AG04450 (cell line): ENCODE measurements around the gene SLC22A23. TPM values are rescaled to one million over a fixed set of nuclear protein-coding genes. Genes with fewer than 3 reads are reported as not detected.

ENCODE experiments used
- CTCF ChIA-PET: fragments of 300-600, 350-600 bp; formaldehyde crosslinking; extraction: SDS; loops from one replicate; lab custom pipeline; 2022; ENCODE audit warnings: antibody characterized with exemption, inconsistent platforms; lab: Charles Lee
- POLR2A ChIA-PET: fragments of 350-600 bp; formaldehyde crosslinking; extraction: SDS; loops from one replicate; lab custom pipeline; 2021; ENCODE audit warnings: antibody characterized with exemption, inconsistent platforms; lab: Yijun Ruan, JAX
- DNase-seq: peaks from one replicate; pipeline ENCODE4 v3.0.0-alpha.2; 2011; ENCODE audit warnings: low read depth, low spot score
- H3K27ac ChIP-seq: one replicate; pipeline ENCODE4 v1.5.1; 2012; ENCODE audit warnings: low read depth, low read length, control low read depth
- H3K27me3 ChIP-seq: one replicate; pipeline ENCODE4 v1.6.0; 2012; ENCODE audit warnings: low read length; ENCODE audit not compliant: control insufficient read depth, insufficient read depth
- H3K4me3 ChIP-seq: 2 replicates; pipeline ENCODE4 v1.5.1; 2011; ENCODE audit warnings: mild to moderate bottlenecking, low read depth, low read length, control low read depth
- H3K9me3 ChIP-seq: 2 replicates; pipeline ENCODE4 v1.5.1; 2012; ENCODE audit warnings: low read length; ENCODE audit not compliant: control insufficient read depth, insufficient read depth
- polyA plus RNA-seq: library from polyadenylated mRNA; depleted of rRNA; stranded (reverse); fragments of >200 nt; gene quantifications from 2 replicates; pipeline ENCODE4 v1.2.3, GENCODE V29; 2011
- TF ChIP-seq, protein P1 (sequence below): IDR thresholded peaks from 2 replicates; pipeline ENCODE4 v1.5.1; 2011; ENCODE audit warnings: low read depth, low read length, control low read depth, inconsistent platforms

Gene SLC22A23
- polyA plus RNA-seq, 1 experiment, result not detected

DNA sequence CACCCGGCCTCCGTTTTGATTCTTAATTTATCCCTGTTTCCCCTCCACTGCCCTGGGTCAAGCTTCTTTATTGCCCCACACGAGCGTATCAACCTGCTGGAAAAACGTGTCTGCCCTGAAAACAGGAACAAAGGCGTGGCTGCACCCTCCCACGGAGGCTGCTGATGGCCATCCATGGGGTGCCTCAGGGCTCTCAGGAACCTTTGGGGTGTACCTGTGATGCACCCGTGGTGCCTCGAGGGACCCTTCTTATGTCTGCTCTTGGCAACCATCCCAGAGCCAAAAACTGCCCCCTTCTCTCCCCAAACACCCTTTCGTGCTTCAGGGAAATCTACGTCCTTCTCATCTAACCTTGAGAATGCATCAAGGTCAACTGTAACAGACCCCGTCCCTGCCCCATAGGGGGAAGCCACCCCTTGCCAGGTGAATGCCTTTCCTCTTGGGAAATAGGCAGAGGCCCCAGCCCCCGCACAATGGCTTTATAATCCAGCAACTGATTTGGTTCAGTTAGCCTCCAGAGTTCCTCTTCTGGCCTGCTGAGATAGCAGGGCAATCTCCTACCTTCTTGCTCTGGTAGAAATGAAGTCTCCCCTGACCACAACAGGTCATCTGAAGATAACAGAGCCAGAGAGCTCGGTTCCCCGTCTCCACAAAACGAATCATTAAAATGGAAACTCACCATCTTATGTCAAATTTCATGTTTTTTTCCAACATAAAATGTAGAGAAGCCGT lies 168.7 kb downstream of the SLC22A23 start:
- TF ChIP-seq, protein P1, sequence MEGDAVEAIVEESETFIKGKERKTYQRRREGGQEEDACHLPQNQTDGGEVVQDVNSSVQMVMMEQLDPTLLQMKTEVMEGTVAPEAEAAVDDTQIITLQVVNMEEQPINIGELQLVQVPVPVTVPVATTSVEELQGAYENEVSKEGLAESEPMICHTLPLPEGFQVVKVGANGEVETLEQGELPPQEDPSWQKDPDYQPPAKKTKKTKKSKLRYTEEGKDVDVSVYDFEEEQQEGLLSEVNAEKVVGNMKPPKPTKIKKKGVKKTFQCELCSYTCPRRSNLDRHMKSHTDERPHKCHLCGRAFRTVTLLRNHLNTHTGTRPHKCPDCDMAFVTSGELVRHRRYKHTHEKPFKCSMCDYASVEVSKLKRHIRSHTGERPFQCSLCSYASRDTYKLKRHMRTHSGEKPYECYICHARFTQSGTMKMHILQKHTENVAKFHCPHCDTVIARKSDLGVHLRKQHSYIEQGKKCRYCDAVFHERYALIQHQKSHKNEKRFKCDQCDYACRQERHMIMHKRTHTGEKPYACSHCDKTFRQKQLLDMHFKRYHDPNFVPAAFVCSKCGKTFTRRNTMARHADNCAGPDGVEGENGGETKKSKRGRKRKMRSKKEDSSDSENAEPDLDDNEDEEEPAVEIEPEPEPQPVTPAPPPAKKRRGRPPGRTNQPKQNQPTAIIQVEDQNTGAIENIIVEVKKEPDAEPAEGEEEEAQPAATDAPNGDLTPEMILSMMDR, result no peak
- Histone ChIP-seq H3K27me3 (no peaks in the 10 kb centered on the region), H3K4me3 (no peak overlapping the region), H3K9me3 (no peaks in the 10 kb centered on the region; the same call in 1 of the 2 replicates), H3K27ac (no peak overlapping the region)
- no peak for DNase-seq
- POLR2A ChIA-PET, result no interaction called here
- CTCF ChIA-PET, result no interaction called here

DNA sequence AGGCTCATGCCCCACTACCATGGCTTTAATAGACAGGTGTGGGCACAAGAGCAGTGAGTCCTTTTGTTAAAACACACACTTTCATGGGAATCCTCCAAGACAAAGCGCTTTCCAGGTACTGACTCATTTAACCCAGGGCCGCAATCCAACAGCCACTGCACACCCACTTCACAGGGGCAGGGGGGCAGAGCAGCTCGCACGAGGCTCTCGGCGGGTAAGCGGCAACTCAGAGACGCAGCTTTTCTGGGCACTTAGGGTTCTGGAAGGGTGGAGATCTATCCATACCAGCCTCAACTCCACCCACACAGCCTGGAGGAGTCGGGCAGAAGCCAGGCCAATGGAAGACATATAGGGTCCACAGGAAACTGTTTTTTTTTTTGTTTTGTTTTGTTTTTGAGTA lies 169.5 kb downstream of the SLC22A23 start:
- DNase-seq, result no peak
- H3K27ac ChIP-seq, result no peak overlapping the region
- CTCF ChIA-PET, result no interaction called here
- POLR2A ChIA-PET, result no interaction called here
- TF ChIP-seq, protein P1, result no peak
- no peaks in the 10 kb centered on the region for H3K27me3 ChIP-seq
- H3K4me3 ChIP-seq, result no peak overlapping the region
- H3K9me3 ChIP-seq, result no peaks in the 10 kb centered on the region; the same call in 1 of the 2 replicates

DNA sequence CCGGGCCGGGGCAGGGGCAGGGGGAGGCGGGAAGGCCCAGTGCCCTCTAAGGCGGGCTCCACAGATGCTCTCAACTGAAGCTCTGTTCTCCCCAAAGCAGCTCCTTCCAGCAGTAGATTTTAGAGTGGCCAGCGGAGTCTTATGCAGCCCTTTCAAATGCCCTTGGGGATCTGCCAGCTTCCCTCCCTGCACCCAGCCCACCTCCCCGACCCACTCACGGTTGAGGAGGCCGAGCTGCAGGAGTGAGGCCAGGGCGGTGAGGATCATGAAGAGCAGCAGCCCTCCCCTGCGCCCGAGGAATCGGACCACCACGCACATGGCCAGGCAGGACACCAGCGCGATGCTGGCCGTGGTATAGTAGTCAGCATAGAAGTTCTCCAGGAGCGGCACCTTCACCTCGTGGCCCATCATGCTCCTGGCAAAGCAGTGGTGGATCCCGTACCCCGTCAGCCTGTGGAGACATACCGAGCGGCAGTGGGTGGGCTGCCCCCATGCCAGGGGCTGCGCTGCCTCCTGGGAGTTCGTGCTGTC lies 170.1 kb downstream of the SLC22A23 start:
- Histone ChIP-seq H3K9me3 (no peaks in the 10 kb centered on the region; the same call in 1 of the 2 replicates), H3K27me3 (no peaks in the 10 kb centered on the region), H3K27ac (no peak overlapping the region), H3K4me3 (no peak overlapping the region)
- CTCF ChIA-PET, result interaction anchor here (0.9 kb wide), 1 partner anchor 445 kb away, joined by 3 read pairs; no protein-coding TSS in a partner anchor
- TF ChIP-seq, protein P1, result no peak
- DNase-seq, result no peak
- POLR2A ChIA-PET, result interaction anchor here (0.6 kb wide), 1 partner anchor 391 kb away, joined by 3 read pairs; no protein-coding TSS in a partner anchor

DNA sequence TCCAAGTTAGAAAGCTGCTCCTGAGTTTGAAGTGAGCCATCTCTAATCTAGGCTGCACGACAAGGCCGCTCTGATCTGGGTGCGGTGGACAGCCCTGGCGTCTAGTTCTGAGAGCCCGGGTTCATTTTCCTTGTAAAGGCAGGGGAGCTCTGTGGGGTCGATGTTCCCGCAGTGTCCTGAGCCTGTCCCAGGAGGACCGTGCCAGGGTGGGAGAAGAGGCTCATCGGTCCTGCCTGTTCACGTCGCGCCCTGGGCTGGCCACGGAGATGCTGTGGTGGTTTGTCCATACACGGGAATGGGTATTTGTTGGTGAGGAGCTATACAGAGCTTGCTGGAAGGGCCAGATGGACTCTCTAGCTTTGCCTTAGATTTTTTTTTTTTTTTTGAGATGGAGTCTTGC lies 171.1 kb downstream of the SLC22A23 start:
- Histone ChIP-seq H3K9me3 (no peaks in the 10 kb centered on the region; the same call in 1 of the 2 replicates), H3K27ac (no peak overlapping the region), H3K4me3 (no peak overlapping the region), H3K27me3 (no peaks in the 10 kb centered on the region)
- TF ChIP-seq, protein P1, result no peak
- no peak for DNase-seq
- ChIA-PET CTCF (interaction anchor here (0.9 kb wide), 1 partner anchor 445 kb away, joined by 3 read pairs; no protein-coding TSS in a partner anchor), POLR2A (interaction anchor here (0.6 kb wide), 1 partner anchor 392 kb away, joined by 3 read pairs; no protein-coding TSS in a partner anchor)
